Caco-2 (cell line): Measurements from ENCODE around the gene FTSJ1. TPM values are rescaled to one million over a fixed set of nuclear protein-coding genes. Genes with fewer than 3 reads are reported as not detected.
A peak's percentile ranks its signal among the peaks of the same experiment; 100 is the strongest.

Experiments used
- BruUV-seq: library from RNA; stranded (reverse); fragments of 400-500 nt; replicated peaks from 2 replicates; lab custom pipeline; 2021; lab: Mats Ljungman, UMichigan
- CTCF ChIA-PET: fragments of 300-600 bp; sonication (Branson Sonifier 250); formaldehyde crosslinking; loops from one replicate; lab custom pipeline; 2022; ENCODE audit warnings: antibody characterized with exemption; lab: Charles Lee
- POLR2A ChIA-PET: fragments of 300-600 bp; sonication (Branson Sonifier 250); formaldehyde crosslinking; loops from one replicate; lab custom pipeline; 2022; ENCODE audit warnings: antibody characterized with exemption; lab: Charles Lee
- DNase-seq, 2 experiments: peaks; one replicate each; pipeline versions ENCODE4 v3.0.0 to v3.0.0-alpha.2; 2020 to 2022
- H3K27me3 ChIP-seq: replicated peaks from 2 replicates; pipeline ENCODE4 v1.6.0; 2011; ENCODE audit warnings: low read length; ENCODE audit not compliant: control insufficient read depth, insufficient read depth
- H3K36me3 ChIP-seq: 2 replicates; pipeline ENCODE4 v1.5.1; 2011; ENCODE audit warnings: low read length; ENCODE audit not compliant: control insufficient read depth, insufficient read depth
- H3K4me1 ChIP-seq: fragments of 250-450 bp; sonication (Bioruptor Pico); 2 replicates; pipeline ENCODE4 v1.5.1; 2020; ENCODE audit warnings: mild to moderate bottlenecking
- H3K4me3 ChIP-seq: 2 replicates; pipeline ENCODE4 v1.5.1; 2011; ENCODE audit warnings: low read depth, mild to moderate bottlenecking, control low read depth, low read length
- H3K9me3 ChIP-seq: fragments of 250-450 bp; sonication (Bioruptor Pico); 2 replicates; pipeline ENCODE4 v1.5.1; 2020; ENCODE audit warnings: mild to moderate bottlenecking, moderate library complexity
- H3K27ac Mint-ChIP-seq: one replicate; pipeline ENCODE4 v1.8.0; 2022; ENCODE audit warnings: mixed read lengths; ENCODE audit not compliant: unreplicated experiment
- H3K27me3 Mint-ChIP-seq: one replicate; pipeline ENCODE4 v1.8.0; 2022; ENCODE audit warnings: mixed read lengths; ENCODE audit not compliant: insufficient read depth, unreplicated experiment
- H3K36me3 Mint-ChIP-seq: one replicate; pipeline ENCODE4 v1.8.0; 2022; ENCODE audit warnings: mild to moderate bottlenecking, mixed read lengths; ENCODE audit not compliant: insufficient read depth, unreplicated experiment
- H3K4me1 Mint-ChIP-seq: one replicate; pipeline ENCODE4 v1.8.0; 2022; ENCODE audit warnings: low read depth, mixed read lengths; ENCODE audit not compliant: unreplicated experiment
- H3K4me3 Mint-ChIP-seq: one replicate; pipeline ENCODE4 v1.8.0; 2022; ENCODE audit warnings: mild to moderate bottlenecking, moderate library complexity, mixed read lengths; ENCODE audit not compliant: unreplicated experiment
- H3K9me3 Mint-ChIP-seq: one replicate; pipeline ENCODE4 v1.8.0; 2022; ENCODE audit warnings: mixed read lengths; ENCODE audit not compliant: unreplicated experiment
- CTCF ChIP-seq, 2 experiments: fragments of 200-600 bp in 1 of 2; IDR thresholded peaks; 1 replicate in 1 of 2; 2 replicates in 1 of 2; pipeline versions ENCODE4 v1.5.1 to v1.8.0; 2011 to 2022; ENCODE audit warnings: antibody characterized with exemption in 1 of 2, control low read depth in 1 of 2, inconsistent platforms in 1 of 2, low read depth in 1 of 2, low read length in 1 of 2, mild to moderate bottlenecking in 1 of 2, moderate library complexity in 1 of 2; ENCODE audit not compliant: insufficient read depth in 1 of 2, severe bottlenecking in 1 of 2, unreplicated experiment in 1 of 2
- intact Hi-C: fragments of 100-400 bp; cut with micrococcal nuclease; formaldehyde crosslinking; loops from one replicate; pipeline ENCODE4 v1.10.0; 2022; ENCODE audit not compliant: unreplicated experiment
- total RNA-seq: library from RNA; stranded (reverse); gene quantifications from 2 replicates; pipeline ENCODE4 v1.2.3, GENCODE V29; 2022

The FTSJ1 gene
- total RNA-seq, 1 experiment from 2014 or later = 41.1 TPM

DNA sequence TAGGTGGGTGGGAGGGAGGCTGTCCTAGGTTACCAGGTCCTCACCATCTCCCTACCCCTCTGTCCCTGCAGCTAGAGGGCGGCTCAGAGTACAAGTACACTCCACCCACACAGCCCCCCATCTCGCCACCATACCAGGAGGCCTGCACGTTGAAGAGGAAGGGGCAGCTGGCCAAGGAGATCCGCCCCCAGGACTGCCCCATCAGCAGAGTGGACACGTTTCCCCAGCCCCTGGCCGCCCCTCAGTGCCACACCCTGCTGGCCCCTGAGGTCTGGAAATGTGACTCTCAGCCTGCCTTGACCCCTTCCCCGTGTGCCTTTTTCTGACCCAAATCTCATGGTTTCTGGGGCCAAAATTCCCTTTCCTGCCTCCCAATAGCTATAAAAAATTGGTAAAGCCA is 6.5 kb downstream of the FTSJ1 start:
- Histone ChIP-seq H3K27me3 (no peaks in the 10 kb centered on the region), H3K4me1 (no peaks in the 10 kb centered on the region), H3K4me3 (no peak overlapping the region), H3K9me3 (no peaks in the 10 kb centered on the region), H3K36me3 (no peaks in the 10 kb centered on the region)
- BruUV-seq = no TSS peak
- no peak overlapping the region for H3K27ac Mint-ChIP-seq
- H3K4me3 Mint-ChIP-seq = no peak overlapping the region
- DNase-seq = no peak
- peaks cover 15% of the 10 kb centered on the region for H3K36me3 Mint-ChIP-seq
- intact Hi-C loops = no loop called here
- no peak for TF ChIP-seq CTCF (IDR thresholded peaks at IDR 0.05; ENCODE audit: insufficient read depth in 1 of 2, low read depth in 1 of 2, low read length in 1 of 2, severe bottlenecking in 1 of 2, unreplicated experiment in 1 of 2)
- H3K4me1 Mint-ChIP-seq = peaks cover 3% of the 10 kb centered on the region
- no peaks in the 10 kb centered on the region for H3K9me3 Mint-ChIP-seq
- ChIA-PET CTCF (no interaction called here), POLR2A (no interaction called here)
- H3K27me3 Mint-ChIP-seq = no peaks in the 10 kb centered on the region

DNA sequence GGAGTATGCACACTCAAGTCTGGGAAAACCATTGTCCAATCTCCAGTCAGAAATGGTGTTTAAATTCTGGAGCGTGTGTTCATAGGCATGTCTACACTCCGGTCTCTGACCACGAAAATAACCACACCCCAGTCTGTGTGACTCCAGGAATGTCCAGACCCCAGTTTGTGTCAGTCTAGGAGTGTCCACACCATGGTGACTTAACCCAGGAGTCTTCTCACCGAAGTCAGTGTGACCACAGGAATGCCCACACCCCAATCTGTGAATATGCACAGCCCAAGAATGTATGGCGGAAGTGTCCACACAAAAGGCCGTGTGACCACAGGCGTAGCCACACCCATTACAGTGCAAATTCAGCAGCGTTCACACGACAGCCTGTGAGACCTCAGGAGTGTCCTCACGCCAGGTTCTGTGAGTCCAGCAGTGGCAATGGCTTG is 11.4 kb downstream of the FTSJ1 start:
- peaks cover 4% of the 10 kb centered on the region for H3K4me1 Mint-ChIP-seq
- no TSS peak for BruUV-seq
- Histone ChIP-seq H3K27me3 (no peaks in the 10 kb centered on the region), H3K4me3 (no peak overlapping the region), H3K4me1 (no peaks in the 10 kb centered on the region), H3K9me3 (no peaks in the 10 kb centered on the region), H3K36me3 (no peaks in the 10 kb centered on the region)
- no peaks in the 10 kb centered on the region for H3K27me3 Mint-ChIP-seq
- TF ChIP-seq CTCF (IDR thresholded peaks at IDR 0.05; ENCODE audit: insufficient read depth in 1 of 2, low read depth in 1 of 2, low read length in 1 of 2, severe bottlenecking in 1 of 2, unreplicated experiment in 1 of 2) = no peak
- no peak overlapping the region for H3K27ac Mint-ChIP-seq
- intact Hi-C loops = no loop called here
- DNase-seq = peak; percentile 24 to 57
- H3K4me3 Mint-ChIP-seq = no peak overlapping the region
- H3K36me3 Mint-ChIP-seq = no peaks in the 10 kb centered on the region
- POLR2A ChIA-PET = no interaction called here
- CTCF ChIA-PET = no interaction called here
- H3K9me3 Mint-ChIP-seq = no peaks in the 10 kb centered on the region

DNA sequence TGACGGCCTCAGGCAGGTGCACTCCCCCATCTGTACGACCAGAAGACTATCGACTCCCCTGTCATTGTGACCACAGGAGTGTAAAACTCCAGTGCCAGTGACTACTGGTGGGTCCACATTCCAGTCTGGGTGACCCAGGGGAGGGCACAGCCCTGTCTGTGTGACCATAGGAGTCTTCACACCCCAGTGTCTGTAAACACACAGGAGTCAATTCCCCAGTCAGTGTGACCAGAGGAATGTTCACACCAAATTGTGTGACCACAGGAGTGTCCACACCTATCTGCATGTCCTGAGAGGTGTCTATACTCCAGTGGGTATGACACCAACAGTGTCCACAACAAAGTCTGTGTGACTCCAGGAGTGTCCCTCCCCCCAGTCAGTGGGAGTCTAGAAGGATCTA is 12.0 kb downstream of the FTSJ1 start:
- Histone ChIP-seq H3K36me3 (no peaks in the 10 kb centered on the region), H3K4me3 (no peak overlapping the region), H3K4me1 (no peaks in the 10 kb centered on the region), H3K27me3 (no peaks in the 10 kb centered on the region), H3K9me3 (no peaks in the 10 kb centered on the region)
- BruUV-seq = no TSS peak
- ChIA-PET POLR2A (no interaction called here), CTCF (no interaction called here)
- no peak for TF ChIP-seq CTCF (IDR thresholded peaks at IDR 0.05; ENCODE audit: insufficient read depth in 1 of 2, low read depth in 1 of 2, low read length in 1 of 2, severe bottlenecking in 1 of 2, unreplicated experiment in 1 of 2)
- H3K4me1 Mint-ChIP-seq = peaks cover 6% of the 10 kb centered on the region
- intact Hi-C loops = no loop called here
- no peak overlapping the region for H3K27ac Mint-ChIP-seq
- DNase-seq = no peak
- H3K36me3 Mint-ChIP-seq = no peaks in the 10 kb centered on the region
- H3K4me3 Mint-ChIP-seq = no peak overlapping the region
- H3K9me3 Mint-ChIP-seq = no peaks in the 10 kb centered on the region
- H3K27me3 Mint-ChIP-seq = no peaks in the 10 kb centered on the region
